ENCODE results near the gene MRPL18. TPM values are rescaled to one million over a fixed set of nuclear protein-coding genes. Genes with fewer than 3 reads are reported as not detected.
A peak's percentile ranks its signal among the peaks of the same experiment; 100 is the strongest.

Gene MRPL18
- total and polyA plus RNA-seq, 9 of the 15 experiments (the other 6 are each of a cell fraction or from before 2014, with no cell fraction given) = 149 to 456 (median 196) TPM

DNA sequence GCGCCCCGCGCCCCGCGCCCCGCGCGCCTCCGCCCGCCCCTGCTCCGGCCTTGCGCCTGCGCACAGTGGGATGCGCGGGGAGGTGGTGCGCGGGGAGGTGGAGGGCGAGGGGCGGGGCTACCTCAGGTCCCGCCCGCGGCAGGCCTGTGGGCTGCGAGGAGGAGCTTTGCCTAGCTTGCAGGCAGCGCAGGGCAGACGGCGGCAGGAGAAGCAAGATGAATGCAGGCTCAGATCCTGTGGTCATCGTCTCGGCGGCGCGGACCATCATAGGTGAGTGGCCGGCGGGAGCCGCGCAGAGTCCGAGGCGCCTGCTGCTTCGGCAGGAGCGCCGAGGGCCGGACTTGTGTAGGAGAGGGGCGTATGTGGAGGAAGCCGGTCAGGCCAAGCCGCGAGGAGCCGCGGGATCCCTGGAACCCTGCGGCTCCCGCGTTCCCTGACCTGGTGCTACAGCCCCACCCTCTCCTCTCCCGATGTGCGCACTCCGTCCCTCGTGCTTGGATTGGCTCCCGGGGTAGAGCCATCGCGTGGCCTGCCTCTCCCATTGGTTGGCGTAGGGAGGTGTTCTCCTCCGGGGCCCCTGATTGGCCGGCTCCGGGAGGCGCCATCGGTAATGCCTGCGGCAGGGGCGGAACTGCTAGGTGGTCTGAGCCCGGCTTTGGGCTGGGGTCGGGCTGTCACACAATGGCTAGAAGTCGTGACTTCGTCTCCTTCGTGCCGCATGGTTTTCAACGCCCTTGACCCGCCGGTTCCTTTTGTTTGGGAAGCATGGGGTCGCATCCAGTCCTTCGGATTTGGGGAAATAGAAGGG, 28.2 kb upstream of the MRPL18 start, which contains the start of gene ACAT2 (continued):
- TF ChIP-seq, protein P1, sequence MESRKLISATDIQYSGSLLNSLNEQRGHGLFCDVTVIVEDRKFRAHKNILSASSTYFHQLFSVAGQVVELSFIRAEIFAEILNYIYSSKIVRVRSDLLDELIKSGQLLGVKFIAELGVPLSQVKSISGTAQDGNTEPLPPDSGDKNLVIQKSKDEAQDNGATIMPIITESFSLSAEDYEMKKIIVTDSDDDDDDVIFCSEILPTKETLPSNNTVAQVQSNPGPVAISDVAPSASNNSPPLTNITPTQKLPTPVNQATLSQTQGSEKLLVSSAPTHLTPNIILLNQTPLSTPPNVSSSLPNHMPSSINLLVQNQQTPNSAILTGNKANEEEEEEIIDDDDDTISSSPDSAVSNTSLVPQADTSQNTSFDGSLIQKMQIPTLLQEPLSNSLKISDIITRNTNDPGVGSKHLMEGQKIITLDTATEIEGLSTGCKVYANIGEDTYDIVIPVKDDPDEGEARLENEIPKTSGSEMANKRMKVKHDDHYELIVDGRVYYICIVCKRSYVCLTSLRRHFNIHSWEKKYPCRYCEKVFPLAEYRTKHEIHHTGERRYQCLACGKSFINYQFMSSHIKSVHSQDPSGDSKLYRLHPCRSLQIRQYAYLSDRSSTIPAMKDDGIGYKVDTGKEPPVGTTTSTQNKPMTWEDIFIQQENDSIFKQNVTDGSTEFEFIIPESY (CRISPR knock-in tag; IDR thresholded peaks at IDR 0.05) = 0 out of 2 replicates have a peak, but pooled peaks have one; percentile 30
- TF ChIP-seq NUFIP1 (IDR thresholded peaks at IDR 0.05; ENCODE audit: partially characterized antibody) (no peak), FOXK1 (CRISPR knock-in tag; IDR thresholded peaks at IDR 0.05; ENCODE audit: borderline replicate concordance) (no peak), ZBTB17 (CRISPR knock-in tag; IDR thresholded peaks at IDR 0.05) (peak; percentile 87), POLR2G (IDR thresholded peaks at IDR 0.05; ENCODE audit: low read depth, low read length) (peak; percentile 94), MXI1 (IDR thresholded peaks at IDR 0.05; ENCODE audit: low read depth, low read length) (no peak), PHF21A (IDR thresholded peaks at IDR 0.05; ENCODE audit: borderline replicate concordance, low read depth) (no peak), THRA (IDR thresholded peaks at IDR 0.05) (no peak), NKRF (IDR thresholded peaks at IDR 0.05; ENCODE audit: borderline replicate concordance) (peak; percentile 66), THRB (CRISPR knock-in tag; conservative IDR thresholded peaks at IDR 0.05) (no peak; the same call in 1 of the 2 replicates), ZNF511 (CRISPR knock-in tag; IDR thresholded peaks at IDR 0.05) (peak; percentile 75; the same call in 1 of the 2 replicates), CBX1 (IDR thresholded peaks at IDR 0.05; ENCODE audit: low read depth) (no peak), XRCC5 (IDR thresholded peaks at IDR 0.05; ENCODE audit: low read depth, low read length) (peak; percentile 85), MTA2 (IDR thresholded peaks at IDR 0.05; ENCODE audit: low read depth) (no peak), KLF13 (tag; IDR thresholded peaks at IDR 0.05; ENCODE audit: borderline replicate concordance, low read depth) (0 out of 2 replicates have a peak, but pooled peaks have one; percentile 24), GTF2F1 (IDR thresholded peaks at IDR 0.05; ENCODE audit: low read depth, low read length) (no peak)
- TF ChIP-seq, protein P2, sequence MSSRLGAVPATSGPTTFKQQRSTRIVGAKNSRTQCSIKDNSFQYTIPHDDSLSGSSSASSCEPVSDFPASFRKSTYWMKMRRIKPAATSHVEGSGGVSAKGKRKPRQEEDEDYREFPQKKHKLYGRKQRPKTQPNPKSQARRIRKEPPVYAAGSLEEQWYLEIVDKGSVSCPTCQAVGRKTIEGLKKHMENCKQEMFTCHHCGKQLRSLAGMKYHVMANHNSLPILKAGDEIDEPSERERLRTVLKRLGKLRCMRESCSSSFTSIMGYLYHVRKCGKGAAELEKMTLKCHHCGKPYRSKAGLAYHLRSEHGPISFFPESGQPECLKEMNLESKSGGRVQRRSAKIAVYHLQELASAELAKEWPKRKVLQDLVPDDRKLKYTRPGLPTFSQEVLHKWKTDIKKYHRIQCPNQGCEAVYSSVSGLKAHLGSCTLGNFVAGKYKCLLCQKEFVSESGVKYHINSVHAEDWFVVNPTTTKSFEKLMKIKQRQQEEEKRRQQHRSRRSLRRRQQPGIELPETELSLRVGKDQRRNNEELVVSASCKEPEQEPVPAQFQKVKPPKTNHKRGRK (tag; IDR thresholded peaks at IDR 0.05) = no peak

Data from K562 (cell line).